Cardiac septum (tissue), 1 donor: ENCODE results near the gene TSPAN17. TPM values are rescaled to one million over a fixed set of nuclear protein-coding genes. Genes with fewer than 3 reads are reported as not detected.
"Not testable (repeated sequence)": the region's sequence is repeated elsewhere in the genome, so short reads cannot be mapped to it uniquely, and the experiment has no call there.

ENCODE experiments used
- DNase-seq: peaks from one replicate; pipeline ENCODE4 v3.0.0-alpha.2; 2020; ENCODE audit warnings: low spot score
- intact Hi-C: fragments of 100-400 bp; cut with DNase I; formaldehyde crosslinking; loops from one replicate; pipeline ENCODE4 v1.14.0; 2022
- microRNA-seq: library from miRNA; unstranded; fragments of <30 nt; microRNA quantifications from one replicate; pipeline ENCODE4 v1.2.0, GENCODE V29; 2020
- total RNA-seq: library from RNA; stranded (reverse); fragmentation: NEBNext Ultra II Directional; extraction: Animal tissue kit (Norgen Biotek cat#: 25700); gene quantifications from one replicate; pipeline ENCODE4 v1.2.1, GENCODE V29; 2021
- donor health status: DM: no; HTN: no; CAD: no.

The TSPAN17 gene
- total RNA-seq, 1 donor from 2014 or later = 30.2 TPM

DNA sequence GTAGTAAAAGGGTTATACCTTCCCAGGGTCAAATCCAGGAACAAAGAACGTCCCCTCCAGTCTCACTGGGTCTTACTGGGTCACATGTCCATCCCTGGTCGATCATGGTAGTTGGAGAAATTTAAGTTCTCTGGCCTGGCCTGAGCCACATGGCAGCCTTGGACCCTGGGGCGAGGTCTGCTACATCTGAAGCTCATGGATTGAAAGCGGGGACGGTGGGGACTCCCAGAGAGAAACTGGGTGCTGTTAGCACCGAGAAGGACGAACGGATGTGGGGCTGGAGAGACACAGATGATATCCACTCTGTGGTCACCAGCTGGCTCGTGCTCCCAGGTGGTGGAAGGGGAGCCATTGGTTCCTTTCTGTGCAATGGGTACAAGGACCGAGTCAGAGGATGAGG, 46.9 kb downstream of the TSPAN17 start:
- intact Hi-C loops = no loop called here
- DNase-seq = no peak

DNA sequence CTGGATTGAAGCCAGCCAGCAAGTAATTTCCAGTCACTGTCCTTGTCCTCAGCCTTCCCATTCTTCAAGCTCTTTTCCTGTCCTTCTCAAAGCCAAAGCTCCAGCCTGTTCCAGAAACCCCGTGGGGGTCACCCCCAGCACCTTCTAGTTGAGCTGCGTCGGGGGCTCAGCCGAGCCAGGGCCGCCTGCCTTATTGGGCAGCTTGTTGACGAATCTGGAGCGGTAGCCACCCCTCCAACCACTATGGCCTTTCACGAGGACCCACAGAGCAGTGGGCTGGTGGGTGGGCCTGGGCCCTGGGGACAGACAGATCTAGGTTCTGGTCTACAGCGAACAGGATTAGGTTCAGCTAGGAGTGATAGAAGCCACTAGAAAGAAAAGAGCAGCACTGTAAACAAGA, 47.3 kb downstream of the TSPAN17 start:
- no peak for DNase-seq
- intact Hi-C loops = no loop called here

DNA sequence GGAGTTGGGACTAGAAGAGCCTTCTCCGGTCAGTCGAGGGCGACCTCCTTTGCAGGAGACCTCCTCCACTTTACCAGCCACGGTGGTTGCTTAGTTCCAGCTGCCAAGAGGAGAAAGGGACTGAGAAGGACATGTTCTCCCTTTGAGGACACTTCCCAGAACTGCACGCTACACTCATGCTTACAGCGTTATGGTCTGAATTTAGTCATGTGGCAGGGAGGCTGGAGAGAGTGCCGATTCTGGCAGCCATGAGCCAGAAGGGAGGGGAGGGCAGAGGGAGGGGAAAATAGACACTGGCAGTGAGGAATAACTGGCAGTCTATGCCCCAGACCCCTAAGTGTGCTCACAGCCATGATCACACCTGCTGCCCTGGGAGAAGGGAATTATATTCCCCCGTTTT, 47.8 kb downstream of the TSPAN17 start:
- intact Hi-C loops = no loop called here
- DNase-seq = no peak

DNA sequence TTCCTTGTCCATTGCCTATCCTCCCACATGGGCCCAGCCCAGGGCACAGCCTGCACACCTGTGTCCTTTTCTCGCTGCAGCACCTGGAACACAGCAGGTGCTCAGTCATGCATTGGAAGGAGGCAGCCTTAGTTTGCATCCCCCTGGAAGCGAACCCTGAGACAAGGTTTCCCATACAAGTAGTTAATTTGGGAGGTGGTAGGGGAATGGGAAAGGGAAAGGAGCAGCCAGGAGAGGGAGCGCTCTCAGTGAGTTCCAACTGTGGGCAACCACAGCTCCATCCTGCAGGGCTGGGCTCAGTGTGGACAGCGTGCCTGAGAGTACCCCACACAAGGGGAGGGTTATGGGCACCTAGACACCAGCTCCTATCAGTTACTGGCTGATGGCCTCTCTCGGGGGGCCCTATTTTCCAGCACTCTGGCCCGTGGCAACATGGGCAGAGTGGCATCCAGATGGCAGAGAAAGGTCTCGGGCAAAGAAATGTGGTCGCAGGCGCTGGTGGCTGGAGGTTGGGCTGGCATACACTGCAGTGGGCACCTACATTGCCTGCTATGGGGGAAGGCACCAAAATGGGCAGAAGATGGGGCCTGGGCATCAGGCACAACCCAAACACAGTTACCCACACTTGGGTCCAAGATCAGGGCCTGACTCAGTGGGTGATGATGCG, 50.1 kb downstream of the TSPAN17 start:
- intact Hi-C loops = no loop called here
- DNase-seq = no peak

GRCh38 chr5:176697934-176698538, 50.8 kb downstream of the TSPAN17 start:
- intact Hi-C loops = no loop called here
- no peak for DNase-seq

DNA sequence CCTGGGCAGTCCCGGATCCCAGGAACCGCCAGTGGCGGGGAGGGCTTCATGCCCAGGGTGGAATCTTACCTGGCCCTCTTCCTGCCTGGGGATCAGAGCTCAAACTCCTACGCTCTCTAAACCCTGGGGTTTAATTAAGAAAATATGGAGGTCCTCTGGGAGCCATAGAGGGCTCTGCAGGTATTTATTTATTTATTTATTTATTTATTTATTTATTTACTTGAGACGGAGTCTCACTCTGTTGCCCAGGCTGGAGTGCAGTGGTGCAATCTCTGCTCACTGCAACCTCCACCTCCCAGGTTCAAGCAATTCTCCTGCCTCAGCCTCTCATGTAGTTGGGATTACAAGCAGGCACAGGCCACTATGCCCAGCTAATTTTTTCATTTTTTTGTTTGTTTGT, 52.2 kb downstream of the TSPAN17 start:
- DNase-seq, intact Hi-C loops: not testable (repeated sequence)

GRCh38 chr5:176700239-176700847, 53.1 kb downstream of the TSPAN17 start:
- no peak for DNase-seq
- intact Hi-C loops = no loop called here

DNA sequence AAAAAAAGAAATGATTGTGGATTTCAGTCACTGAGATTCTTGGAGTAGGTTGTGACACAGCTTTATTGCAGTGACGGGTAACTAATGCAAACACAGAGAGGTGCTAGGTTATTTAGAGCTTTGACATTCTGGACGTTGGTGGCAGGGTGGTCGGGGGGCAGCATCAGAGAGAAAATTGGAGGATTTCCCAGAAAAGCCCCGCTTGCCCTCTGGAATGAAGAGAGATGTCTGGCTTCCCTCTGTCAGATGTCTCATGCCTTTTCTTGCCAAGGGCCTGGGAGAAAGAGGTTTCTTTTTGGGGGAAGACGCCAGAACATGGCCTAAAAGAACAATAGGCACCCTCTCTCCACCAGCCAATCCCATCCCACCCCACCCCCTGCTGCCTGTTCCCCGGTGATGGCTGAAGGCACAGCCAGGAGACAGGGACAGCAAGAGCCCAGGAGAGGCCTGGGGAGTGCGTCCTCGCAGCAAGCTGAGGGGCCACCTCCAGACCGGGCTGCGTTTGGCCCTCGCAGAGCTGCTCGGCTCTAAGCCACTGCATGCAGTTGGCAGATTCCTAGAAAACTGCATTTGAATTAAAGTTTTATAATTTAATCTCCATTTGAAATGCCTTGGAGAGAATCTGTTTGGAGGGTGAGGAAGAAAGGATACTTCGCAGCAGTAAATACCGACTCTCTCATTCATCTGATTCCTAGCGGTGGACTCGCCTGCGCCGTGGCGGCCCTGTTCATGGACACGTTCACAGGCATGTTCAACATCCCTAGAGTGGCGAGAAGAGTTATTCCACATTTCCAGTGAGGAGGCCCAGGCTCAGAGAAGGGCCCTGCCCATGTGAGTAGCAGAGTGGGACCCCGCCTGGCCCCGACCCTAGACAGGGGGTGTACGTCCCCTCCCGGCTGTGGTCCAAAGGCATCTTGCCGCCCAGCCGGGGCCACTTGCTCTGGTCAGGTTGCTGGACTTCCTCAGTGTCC, 55.7 kb downstream of the TSPAN17 start:
- intact Hi-C loops = no loop called here
- no peak for DNase-seq

DNA sequence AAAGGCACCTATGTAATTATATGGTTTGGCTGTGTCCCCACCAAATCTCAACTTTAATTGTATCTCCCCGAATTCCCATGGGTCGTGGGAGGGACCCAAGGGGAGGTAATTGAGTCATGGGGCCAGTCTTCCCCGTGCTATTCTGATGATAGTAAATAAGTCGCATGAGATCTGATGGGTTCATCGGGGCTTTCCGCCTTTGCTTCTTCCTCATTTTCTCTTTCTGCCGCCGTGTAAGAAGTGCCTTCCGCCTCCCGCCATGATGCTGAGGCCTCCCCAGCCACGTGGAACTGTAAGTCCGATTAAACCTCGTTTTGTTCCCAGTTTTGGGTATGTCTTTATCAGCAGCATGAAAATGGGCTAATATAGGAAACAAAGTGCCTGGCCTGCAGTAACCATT, 56.6 kb downstream of the TSPAN17 start:
- no peak for DNase-seq

GRCh38 chr5:176704355-176704754, 57.1 kb downstream of the TSPAN17 start:
- intact Hi-C loops = no loop called here
- DNase-seq = no peak

More for the DNA sequence above, 56.6 kb downstream of the TSPAN17 start:
- intact Hi-C loops = no loop called here

- DNase-seq = no peak
- intact Hi-C loops = no loop called here
These were observed 57.5 kb downstream of the TSPAN17 start for GRCh38 chr5:176704817-176705216.

Small RNA genes lying within 50 kb of the gene (microRNA-seq; reads per million reads assigned to microRNA genes)
- gene MIR4281 = not detected

Other genes starting within 250 kb of the TSPAN17 start
- gene CLTB, start 230.9 kb upstream of the TSPAN17 start, total RNA-seq = 252 TPM
- gene FAF2, start 199.1 kb upstream of the TSPAN17 start, total RNA-seq = 15.9 TPM
- gene RNF44, start 110.1 kb upstream of the TSPAN17 start, total RNA-seq = 25.4 TPM
- 0.51 TPM for gene CDHR2, start 98.1 kb upstream of the TSPAN17 start, total RNA-seq
- 0.48 TPM for gene GPRIN1, start 37.3 kb upstream of the TSPAN17 start, total RNA-seq
- 0.43 TPM for gene SNCB, start 16.9 kb upstream of the TSPAN17 start, total RNA-seq
- not detected for gene EIF4E1B, start 16.8 kb upstream of the TSPAN17 start, total RNA-seq
- 0.05 TPM for gene UNC5A, start 163.1 kb downstream of the TSPAN17 start, total RNA-seq